MM.1S (cell line): ENCODE data around the gene UBE2U.
"Not testable (repeated sequence)": the region's sequence is repeated elsewhere in the genome, so short reads cannot be mapped to it uniquely, and the experiment has no call there.

ENCODE experiments used
- DNase-seq: peaks from one replicate; pipeline ENCODE4 v3.0.0-alpha.2; 2015
- H2AFZ ChIP-seq: fragments of 300-600 bp; sonication (generic); 2 replicates; pipeline ENCODE4 v1.6.0; 2016; ENCODE audit warnings: antibody characterized with exemption, low read length
- H3F3A ChIP-seq: fragments of 300-600 bp; sonication (generic); 2 replicates; pipeline ENCODE4 v1.6.1; 2016; ENCODE audit warnings: mild to moderate bottlenecking, antibody characterized with exemption, low read length, moderate library complexity, mixed read lengths; ENCODE audit not compliant: insufficient read depth
- H3K27ac ChIP-seq: fragments of 300-600 bp; sonication (generic); 2 replicates; pipeline ENCODE4 v1.5.1; 2016; ENCODE audit warnings: mild to moderate bottlenecking, low read length
- H3K27me3 ChIP-seq: fragments of 300-600 bp; sonication (generic); replicated peaks from 2 replicates; pipeline ENCODE4 v1.6.0; 2016; ENCODE audit warnings: low read length; ENCODE audit not compliant: insufficient read depth
- H3K36me3 ChIP-seq: fragments of 300-600 bp; sonication (generic); replicated peaks from 2 replicates; pipeline ENCODE4 v1.6.1; 2016; ENCODE audit warnings: mild to moderate bottlenecking, low read length, mixed read lengths; ENCODE audit not compliant: insufficient read depth
- H3K4me1 ChIP-seq: fragments of 300-600 bp; sonication (generic); 2 replicates; pipeline ENCODE4 v1.6.1; 2016; ENCODE audit warnings: low read length, mixed read lengths
- H3K4me2 ChIP-seq: fragments of 300-600 bp; sonication (generic); 2 replicates; pipeline ENCODE4 v1.6.0; 2016; ENCODE audit warnings: low read depth, low read length
- H3K4me3 ChIP-seq: fragments of 300-600 bp; sonication (generic); 2 replicates; pipeline ENCODE4 v1.5.1; 2016; ENCODE audit warnings: low read length, mixed read lengths
- H3K79me2 ChIP-seq: fragments of 300-600 bp; sonication (generic); 2 replicates; pipeline ENCODE4 v1.6.1; 2016; ENCODE audit warnings: mixed run types, low read length, mixed read lengths
- H3K9ac ChIP-seq: fragments of 300-600 bp; sonication (generic); 2 replicates; pipeline ENCODE4 v1.6.1; 2016; ENCODE audit warnings: low read length, mixed read lengths
- H3K9me2 ChIP-seq: fragments of 300-600 bp; sonication (generic); replicated peaks from 2 replicates; pipeline ENCODE4 v1.6.1; 2016; ENCODE audit warnings: mild to moderate bottlenecking, low read length, mixed read lengths; ENCODE audit not compliant: insufficient read depth
- H3K9me3 ChIP-seq: fragments of 300-600 bp; sonication (generic); replicated peaks from 2 replicates; pipeline ENCODE4 v1.6.1; 2016; ENCODE audit warnings: mild to moderate bottlenecking, low read length, mixed read lengths; ENCODE audit not compliant: insufficient read depth
- H4K20me1 ChIP-seq: fragments of 300-600 bp; sonication (generic); 2 replicates; pipeline ENCODE4 v1.6.1; 2016; ENCODE audit warnings: mild to moderate bottlenecking, low read length, moderate library complexity, mixed read lengths; ENCODE audit not compliant: insufficient read depth
- CTCF ChIP-seq: fragments of 300-600 bp; sonication (generic); IDR thresholded peaks from 2 replicates; pipeline ENCODE4 v1.5.1; 2016; ENCODE audit warnings: antibody characterized with exemption, low read length, mixed read lengths
- EZH2 ChIP-seq: fragments of 300-600 bp; sonication (generic); optimal IDR thresholded peaks from 2 replicates; pipeline ENCODE3; 2017; ENCODE audit warnings: low read depth, mild to moderate bottlenecking, antibody characterized with exemption, low read length, mixed read lengths
- EZH2phosphoT487 ChIP-seq: fragments of 300-600 bp; sonication (generic); IDR thresholded peaks from 2 replicates; pipeline ENCODE4 v1.6.1; 2018; ENCODE audit warnings: antibody characterized with exemption, low read length

The UBE2U gene

GRCh38 chr1:64220241-64220640 lies 16.8 kb downstream of the UBE2U start:
- no peaks in the 10 kb centered on the region for H3K79me2 ChIP-seq
- no peak overlapping the region for H2AFZ ChIP-seq
- no peaks in the 10 kb centered on the region for H3K36me3 ChIP-seq
- no peak overlapping the region for H3K9ac ChIP-seq
- H3K9me3 ChIP-seq: no peaks in the 10 kb centered on the region
- no peak for TF ChIP-seq EZH2
- no peaks in the 10 kb centered on the region for H4K20me1 ChIP-seq
- no peak overlapping the region for H3K4me3 ChIP-seq
- no peaks in the 10 kb centered on the region for H3K27me3 ChIP-seq
- H3K9me2 ChIP-seq: no peaks in the 10 kb centered on the region
- H3K4me1 ChIP-seq: peaks cover 11% of the 10 kb centered on the region; the same call in 1 of the 2 replicates
- no peak overlapping the region for H3K27ac ChIP-seq
- peaks cover 11% of the 10 kb centered on the region for H3F3A ChIP-seq
- H3K4me2 ChIP-seq: no peak overlapping the region
- no peak for DNase-seq

- H3K4me2 ChIP-seq: peak overlapping the region; percentile 83
- H2AFZ ChIP-seq: peak overlapping the region; percentile 86
- peaks cover 11% of the 10 kb centered on the region; the same call in 1 of the 2 replicates for H3K4me1 ChIP-seq
- H4K20me1 ChIP-seq: no peaks in the 10 kb centered on the region
- H3K9me2 ChIP-seq: no peaks in the 10 kb centered on the region
- TF ChIP-seq EZH2: no peak
- no peak for TF ChIP-seq CTCF
- TF ChIP-seq EZH2phosphoT487: no peak
- H3K9me3 ChIP-seq: no peaks in the 10 kb centered on the region
- H3K36me3 ChIP-seq: no peaks in the 10 kb centered on the region
- peak overlapping the region; percentile 33; the same call in 1 of the 2 replicates for H3K9ac ChIP-seq
- H3F3A ChIP-seq: peaks cover 11% of the 10 kb centered on the region
- no peaks in the 10 kb centered on the region for H3K79me2 ChIP-seq
- H3K4me3 ChIP-seq: peak overlapping the region; percentile 53
- no peaks in the 10 kb centered on the region for H3K27me3 ChIP-seq
- peak overlapping the region; percentile 74; the same call in 1 of the 2 replicates for H3K27ac ChIP-seq
- DNase-seq: peak; percentile 70
Observed at GRCh38 chr1:64223329-64224151, 20.1 kb downstream of the UBE2U start.

GRCh38 chr1:64224236-64224635 lies 20.8 kb downstream of the UBE2U start:
- H2AFZ ChIP-seq, H3K9me2 ChIP-seq, H3K9me3 ChIP-seq, H3K79me2 ChIP-seq, H3K9ac ChIP-seq, H3K36me3 ChIP-seq, H3K27me3 ChIP-seq, H4K20me1 ChIP-seq, H3K4me3 ChIP-seq, DNase-seq, H3K27ac ChIP-seq: not testable (repeated sequence)
- Histone ChIP-seq H3F3A (peaks cover 11% of the 10 kb centered on the region), H3K4me2 (peak overlapping the region; percentile 83; the same call in 1 of the 2 replicates), H3K4me1 (peaks cover 11% of the 10 kb centered on the region; the same call in 1 of the 2 replicates)

GRCh38 chr1:64228167-64228957 lies 24.9 kb downstream of the UBE2U start:
- no peak overlapping the region for H2AFZ ChIP-seq
- TF ChIP-seq EZH2phosphoT487 (no peak), CTCF (no peak), EZH2 (no peak)
- H3K27ac ChIP-seq: no peak overlapping the region

More at GRCh38 chr1:64228167-64228957, 24.9 kb downstream of the UBE2U start:
- H3K9me3 ChIP-seq: no peaks in the 10 kb centered on the region
- H4K20me1 ChIP-seq: no peaks in the 10 kb centered on the region
- no peaks in the 10 kb centered on the region for H3K79me2 ChIP-seq
- H3F3A ChIP-seq: peaks cover 6% of the 10 kb centered on the region
- no peaks in the 10 kb centered on the region for H3K36me3 ChIP-seq
- H3K27me3 ChIP-seq: no peaks in the 10 kb centered on the region
- no peak for DNase-seq
- H3K4me1 ChIP-seq: peaks cover 4% of the 10 kb centered on the region; the same call in 1 of the 2 replicates
- H3K9ac ChIP-seq: no peak overlapping the region
- H3K4me3 ChIP-seq: no peak overlapping the region
- H3K4me2 ChIP-seq: no peak overlapping the region
- no peaks in the 10 kb centered on the region for H3K9me2 ChIP-seq
